HepG2 (cell line): ENCODE results near the gene CHST11. TPM values are rescaled to one million over a fixed set of nuclear protein-coding genes. Genes with fewer than 3 reads are reported as not detected.

ENCODE experiments used
- ATAC-seq: fragments of 200-7000 bp; cut with Tn5 transposase; 3 replicates; pipeline ENCODE4 v1.9.1; 2020; ENCODE audit warnings: mild to moderate bottlenecking, moderate library complexity
- BruUV-seq: library from RNA; stranded (reverse); fragments of 400-500 nt; replicated peaks from 2 replicates; lab custom pipeline; 2021; lab: Mats Ljungman, UMichigan
- CTCF ChIA-PET: fragments of 300-600 bp; formaldehyde crosslinking; extraction: SDS; loops from one replicate; lab custom pipeline; 2021; ENCODE audit warnings: low total read pairs, inconsistent platforms, low intra/inter-chr PET ratio; lab: Yijun Ruan, JAX
- POLR2A ChIA-PET: fragments of 350-600 bp; sonication (Branson Sonifier 250); formaldehyde crosslinking; loops from one replicate; lab custom pipeline; 2020; ENCODE audit warnings: antibody characterized with exemption, inconsistent platforms; lab: Yijun Ruan, JAX
- DNase-seq: peaks from one replicate; pipeline ENCODE4 v3.0.0-alpha.2; 2015; ENCODE audit warnings: low spot score
- FAIRE-seq: peaks from 3 replicates; lab custom pipeline; 2011; peaks lifted over from hg19 to GRCh38; lab: Jason Lieb, UNC
- H2AFZ ChIP-seq: one replicate; pipeline ENCODE4 v1.6.1; 2011; ENCODE audit warnings: low read length, inconsistent platforms
- H3K27ac ChIP-seq: fragments of 300-600 bp; 3 replicates; pipeline ENCODE4 v1.8.0; 2011; ENCODE audit warnings: mixed run types, mild to moderate bottlenecking, mixed read lengths, low read length, inconsistent platforms; ENCODE audit not compliant: insufficient read depth; ENCODE audit errors: extremely low read length
- H3K27me3 ChIP-seq, 2 experiments: fragments of 200-600 bp in 1 of 2; 2 replicates in 1 of 2; 3 replicates in 1 of 2; pipeline versions ENCODE4 v1.6.0 to v1.8.0; 2011; ENCODE audit warnings: low read length in 2 of 2, mild to moderate bottlenecking in 2 of 2, moderate library complexity in 2 of 2, inconsistent platforms in 1 of 2; ENCODE audit not compliant: insufficient read depth in 2 of 2, control insufficient read depth in 1 of 2
- H3K36me3 ChIP-seq, 2 experiments: fragments of 200-600 bp in 1 of 2; replicated peaks in 1 of 2; 2 replicates in 1 of 2; 3 replicates in 1 of 2; pipeline versions ENCODE4 v1.5.1 to v1.8.0; 2011; ENCODE audit warnings: low read length in 2 of 2, inconsistent platforms in 1 of 2; ENCODE audit not compliant: insufficient read depth in 2 of 2, control insufficient read depth in 1 of 2
- H3K4me1 ChIP-seq: 2 replicates; pipeline ENCODE4 v1.5.1; 2012; ENCODE audit warnings: low read length, inconsistent platforms; ENCODE audit not compliant: insufficient read depth
- H3K4me2 ChIP-seq: 2 replicates; pipeline ENCODE4 v1.6.0; 2011; ENCODE audit warnings: low read depth, low read length, inconsistent platforms
- H3K4me3 ChIP-seq, 3 experiments: fragments of 200-600 bp in 1 of 3; sonication (generic), shearing (Covaris generic) in 1 of 3; replicated peaks in 1 of 3; 2 replicates each; pipeline ENCODE4 v1.5.1; 2011 to 2016; ENCODE audit warnings: low read length in 3 of 3, inconsistent platforms in 2 of 3, low read depth in 2 of 3, mild to moderate bottlenecking in 2 of 3, control low read depth in 1 of 3, mixed read lengths in 1 of 3; ENCODE audit not compliant: insufficient read depth in 1 of 3
- H3K79me2 ChIP-seq: one replicate; pipeline ENCODE4 v1.6.1; 2011; ENCODE audit warnings: low read length, inconsistent platforms; ENCODE audit not compliant: insufficient read depth
- H3K9ac ChIP-seq: 2 replicates; pipeline ENCODE4 v1.6.0; 2011; ENCODE audit warnings: mild to moderate bottlenecking, low read depth, low read length, inconsistent platforms; ENCODE audit not compliant: insufficient read depth
- H3K9me3 ChIP-seq: 2 replicates; pipeline ENCODE4 v1.5.1; 2012; ENCODE audit warnings: mild to moderate bottlenecking, low read length
- H4K20me1 ChIP-seq: 2 replicates; pipeline ENCODE4 v1.6.0; 2011; ENCODE audit warnings: inconsistent platforms, mild to moderate bottlenecking, low read length, moderate library complexity; ENCODE audit not compliant: insufficient read depth
- FOXA1 ChIP-seq, 2 experiments: fragments of 450-650 bp in 1 of 2; sonication (generic) in 1 of 2; formaldehyde crosslinking in 1 of 2; IDR thresholded peaks; 2 replicates each; pipeline versions ENCODE4 v1.4.0 to v1.6.1; 2016 to 2020; ENCODE audit warnings: missing genetic modification reagents in 1 of 2
- FOXP1 ChIP-seq, 2 experiments: fragments of 450-650 bp in 1 of 2; IDR thresholded peaks; 2 replicates each; pipeline ENCODE4 v1.6.1; 2017 to 2018; ENCODE audit warnings: antibody characterized with exemption in 1 of 2
- MAFF ChIP-seq: IDR thresholded peaks from 2 replicates; pipeline ENCODE4 v1.6.1; 2011; ENCODE audit warnings: low read depth, low read length, improper control_type of control experiment
- MLX ChIP-seq: IDR thresholded peaks from 2 replicates; pipeline ENCODE4 v1.6.1; 2016
- NFE2L2 ChIP-seq: fragments of 150-350 bp; IDR thresholded peaks from 2 replicates; pipeline ENCODE4 v1.6.1; 2014; ENCODE audit warnings: low read length
- PRDM10 ChIP-seq: sonication (generic); formaldehyde crosslinking; IDR thresholded peaks from 2 replicates; pipeline ENCODE4 v1.4.0; 2020; ENCODE audit warnings: low read depth, missing genetic modification reagents
- ZNF281 ChIP-seq: sonication (generic); formaldehyde crosslinking; IDR thresholded peaks from 2 replicates; pipeline ENCODE4 v1.4.0; 2020; ENCODE audit warnings: missing genetic modification reagents, borderline replicate concordance
- WGBS: methylation state at CpG from one replicate; pipeline ENCODE4 v1.1.6; 2017; ENCODE audit warnings: low lambda C conversion rate; 5-methylcytosine and 5-hydroxymethylcytosine counted together
- in situ Hi-C: cut with HindIII; loops from 2 replicates; pipeline ENCODE4 v1.10.0; 2017; ENCODE audit warnings: low pct_unique_long_range_greater_than_20kb; ENCODE audit not compliant: extremely low pct_ligation_motif_present
- intact Hi-C: fragments of 100-400 bp; cut with micrococcal nuclease; formaldehyde crosslinking; loops from one replicate; pipeline ENCODE4 v1.10.0; 2022; ENCODE audit not compliant: unreplicated experiment
- polyA plus RNA-seq, 8 experiments: library from polyadenylated mRNA; depleted of rRNA in 3 of 8; stranded (reverse) in 7 of 8; unstranded in 1 of 8; fragments of >200 nt; fragmentation: Illumina TruSeq in 4 of 8; extraction: Trizol in 4 of 8; gene quantifications; 2 replicates each; pipeline versions ENCODE4 v1.2.1 to v1.2.3, GENCODE V29; 2011 to 2016; ENCODE audit warnings: low read depth in 4 of 8, missing spikeins in 1 of 8, mixed read lengths in 1 of 8; ENCODE audit not compliant: insufficient read depth in 1 of 8
- total RNA-seq, 5 experiments: library from RNA; depleted of rRNA; stranded (reverse); fragments of >200 nt; fragmentation: Illumina TruSeq; extraction: Trizol; gene quantifications; 2 replicates each; pipeline ENCODE4 v1.2.3, GENCODE V29; 2016; ENCODE audit warnings: low read depth in 1 of 5

Gene CHST11
- total and polyA plus RNA-seq, 2 of the 13 experiments (the other 11 are each of a cell fraction or from before 2014, with no cell fraction given): 0.15 TPM; not detected in 1

- 60% methylated on average over 5 of the region's 6 CpGs for WGBS
- in situ Hi-C loops (no loop called here), intact Hi-C loops (no loop called here)
- Histone ChIP-seq H3K79me2 (no peaks in the 10 kb centered on the region), H3K27ac (no peak overlapping the region), H2AFZ (no peak overlapping the region), H3K9me3 (no peaks in the 10 kb centered on the region), H3K9ac (no peak overlapping the region), H3K4me2 (no peak overlapping the region), H4K20me1 (no peaks in the 10 kb centered on the region), H3K4me3 (no peak overlapping the region), H3K4me1 (no peaks in the 10 kb centered on the region), H3K36me3 (no peaks in the 10 kb centered on the region), H3K27me3 (peaks cover 2 to 15% of the 10 kb centered on the region in 2 experiments; a peak in 3 of 5 replicates)
- ChIA-PET CTCF (no interaction called here), POLR2A (no interaction called here)
- ATAC-seq (no peak), FAIRE-seq (no peak), DNase-seq (no peak)
- BruUV-seq: no TSS peak
- TF ChIP-seq FOXA1 (IDR thresholded peaks at IDR 0.05) (peak; percentile 26; the same call in 1 of the 2 replicates), FOXA1 (CRISPR knock-in tag; IDR thresholded peaks at IDR 0.05) (no peak), MLX (CRISPR knock-in tag) (no peak), FOXP1 (IDR thresholded peaks at IDR 0.05) (peak; percentile 27; the same call in 1 of the 2 replicates), FOXP1 (CRISPR knock-in tag; IDR thresholded peaks at IDR 0.05) (no peak)
Observed at GRCh38 chr12:104670439-104671408, 214.0 kb downstream of the CHST11 start.

- ChIA-PET CTCF (no interaction called here), POLR2A (no interaction called here)
- Histone ChIP-seq H3K9ac (no peak overlapping the region), H3K4me2 (no peak overlapping the region), H3K27ac (no peak overlapping the region), H2AFZ (no peak overlapping the region), H3K27me3 (peaks cover 2 to 15% of the 10 kb centered on the region in 2 experiments; a peak in 3 of 5 replicates), H3K4me3 (no peak overlapping the region), H3K9me3 (no peaks in the 10 kb centered on the region), H3K79me2 (no peaks in the 10 kb centered on the region), H3K4me1 (no peaks in the 10 kb centered on the region), H3K36me3 (no peaks in the 10 kb centered on the region), H4K20me1 (no peaks in the 10 kb centered on the region)
- no TSS peak for BruUV-seq
- DNase-seq (peak; percentile 53), ATAC-seq (no peak), FAIRE-seq (no peak)
- intact Hi-C loops: no loop called here
- 41% methylated on average over 12 of the region's 12 CpGs for WGBS
- in situ Hi-C loops: no loop called here
- TF ChIP-seq ZNF281 (CRISPR knock-in tag) (peak; percentile 73), MAFF (peak; percentile 13; the same call in 1 of the 2 replicates), PRDM10 (CRISPR knock-in tag) (no peak), NFE2L2 (peak; percentile 70; the same call in 1 of the 2 replicates)
Observed at GRCh38 chr12:104671409-104672095, 214.8 kb downstream of the CHST11 start.
